NCI-H2107 treated with DMSO at 0.1 percent for 48 hours (cell line): ENCODE data around the gene ARFIP2.
A peak's percentile ranks its signal among the peaks of the same experiment; 100 is the strongest.

Experiments used
- DNase-seq: peaks from one replicate; lab custom pipeline; 2025; ENCODE audit not compliant: unreplicated experiment; lab: John Stamatoyannopoulos, UW

ARFIP2 gene

GRCh38 chr11:6448574-6448973 lies 32.6 kb downstream of the ARFIP2 start:
- no peak for DNase-seq

GRCh38 chr11:6443269-6444003 lies 37.7 kb downstream of the ARFIP2 start:
- no peak for DNase-seq

GRCh38 chr11:6442441-6442840 lies 38.7 kb downstream of the ARFIP2 start:
- DNase-seq = no peak

- DNase-seq = no peak
Observed at GRCh38 chr11:6440906-6441358, 40.2 kb downstream of the ARFIP2 start, which contains the start of gene HPX. Gene HPX, minus strand, starts transcription at chr11:6440987. Its CDS starts 24 bp downstream, at chr11:6440963.

- DNase-seq = peak; percentile 76
Observed at GRCh38 chr11:6438979-6439571, 42.1 kb downstream of the ARFIP2 start.

- no peak for DNase-seq
Observed at GRCh38 chr11:6437993-6438392, 43.1 kb downstream of the ARFIP2 start.

GRCh38 chr11:6437423-6437822 lies 43.7 kb downstream of the ARFIP2 start:
- no peak for DNase-seq

- no peak for DNase-seq
Observed at GRCh38 chr11:6433998-6434660, 47.0 kb downstream of the ARFIP2 start.

GRCh38 chr11:6431861-6432260 lies 49.3 kb downstream of the ARFIP2 start:
- no peak for DNase-seq

- no peak for DNase-seq
Observed at GRCh38 chr11:6427516-6427915, 53.6 kb downstream of the ARFIP2 start.
